ENCODE measurements around the gene SCLT1. TPM values are rescaled to one million over a fixed set of nuclear protein-coding genes. Genes with fewer than 3 reads are reported as not detected.

Gene SCLT1
- total RNA-seq, 1 experiment from 2014 or later, result 11.3 TPM

- H4K8ac ChIP-seq (replicated peaks; ENCODE audit: insufficient read length, low read depth, low read length), result no peak overlapping the region
- no peak overlapping the region for H2BK5ac ChIP-seq (ENCODE audit: insufficient read length, low read length)
- peaks cover 5 to 14% of the 10 kb centered on the region in 2 experiments; a peak in 3 of 4 replicates for H3K4me1 Mint-ChIP-seq
- no peak overlapping the region for H3K4me2 ChIP-seq (ENCODE audit: insufficient read depth, insufficient read length, low read length)
- H3K23me2 ChIP-seq (ENCODE audit: insufficient read length, low read depth, low read length, poor library complexity, severe bottlenecking), result no peaks in the 10 kb centered on the region
- H3K27me3 ChIP-seq (ENCODE audit: insufficient read depth, low read length), result no peaks in the 10 kb centered on the region
- H4K20me1 ChIP-seq (ENCODE audit: control insufficient read depth, insufficient read depth, insufficient read length), result no peaks in the 10 kb centered on the region
- no peak overlapping the region for H2BK20ac ChIP-seq (ENCODE audit: low read depth, low read length, poor library complexity, severe bottlenecking)
- H3K27me3 Mint-ChIP-seq (ENCODE audit: low read depth), result no peaks in the 10 kb centered on the region
- H2AK5ac ChIP-seq (ENCODE audit: insufficient read length, low read length), result no peak overlapping the region
- no peaks in the 10 kb centered on the region; the same call in 1 of the 2 replicates for H3K79me2 ChIP-seq (ENCODE audit: insufficient read depth, low read length)
- H4K91ac ChIP-seq (ENCODE audit: insufficient read length, low read depth, low read length), result no peak overlapping the region
- H3K23ac ChIP-seq (ENCODE audit: insufficient read length, low read depth, low read length), result no peak overlapping the region
- H2AFZ ChIP-seq (ENCODE audit: low read length), result no peak overlapping the region
- DNase-seq, result no peak
- H3T11ph ChIP-seq (ENCODE audit: low read length), result no peak overlapping the region
- H3K79me1 ChIP-seq (ENCODE audit: insufficient read depth, low read depth, low read length, poor library complexity, severe bottlenecking), result no peaks in the 10 kb centered on the region
- no peak overlapping the region for H2BK15ac ChIP-seq (ENCODE audit: low read depth, low read length)
- H3K27ac Mint-ChIP-seq, result no peak overlapping the region
- no peaks in the 10 kb centered on the region for H3K9me3 ChIP-seq (ENCODE audit: control insufficient read depth, low read depth, low read length)
- H3K9ac ChIP-seq (ENCODE audit: extremely low read depth, insufficient read length, low read length), result no peak overlapping the region
- H3K18ac ChIP-seq (ENCODE audit: insufficient read length, low read depth, low read length), result no peak overlapping the region
- no peak overlapping the region for H2BK120ac ChIP-seq (ENCODE audit: low read depth, low read length, poor library complexity, severe bottlenecking)
- no peak overlapping the region for H3K27ac ChIP-seq (ENCODE audit: insufficient read length, low read depth, low read length)
- peaks cover 21 to 25% (median 23%) of the 10 kb centered on the region in 3 experiments for H3K36me3 Mint-ChIP-seq (ENCODE audit: insufficient read depth in 1 of 3, low read depth in 3 of 3)
- no peaks in the 10 kb centered on the region for H3K4me1 ChIP-seq (ENCODE audit: insufficient read depth, low read length)
- H3K14ac ChIP-seq (ENCODE audit: insufficient read depth, low read length), result no peak overlapping the region
- TF ChIP-seq, protein P1, sequence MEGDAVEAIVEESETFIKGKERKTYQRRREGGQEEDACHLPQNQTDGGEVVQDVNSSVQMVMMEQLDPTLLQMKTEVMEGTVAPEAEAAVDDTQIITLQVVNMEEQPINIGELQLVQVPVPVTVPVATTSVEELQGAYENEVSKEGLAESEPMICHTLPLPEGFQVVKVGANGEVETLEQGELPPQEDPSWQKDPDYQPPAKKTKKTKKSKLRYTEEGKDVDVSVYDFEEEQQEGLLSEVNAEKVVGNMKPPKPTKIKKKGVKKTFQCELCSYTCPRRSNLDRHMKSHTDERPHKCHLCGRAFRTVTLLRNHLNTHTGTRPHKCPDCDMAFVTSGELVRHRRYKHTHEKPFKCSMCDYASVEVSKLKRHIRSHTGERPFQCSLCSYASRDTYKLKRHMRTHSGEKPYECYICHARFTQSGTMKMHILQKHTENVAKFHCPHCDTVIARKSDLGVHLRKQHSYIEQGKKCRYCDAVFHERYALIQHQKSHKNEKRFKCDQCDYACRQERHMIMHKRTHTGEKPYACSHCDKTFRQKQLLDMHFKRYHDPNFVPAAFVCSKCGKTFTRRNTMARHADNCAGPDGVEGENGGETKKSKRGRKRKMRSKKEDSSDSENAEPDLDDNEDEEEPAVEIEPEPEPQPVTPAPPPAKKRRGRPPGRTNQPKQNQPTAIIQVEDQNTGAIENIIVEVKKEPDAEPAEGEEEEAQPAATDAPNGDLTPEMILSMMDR (conservative IDR thresholded peaks at IDR 0.05), result no peak
- no peak overlapping the region for H3K4me3 Mint-ChIP-seq
- no peak overlapping the region for H3K4ac ChIP-seq (ENCODE audit: low read depth, low read length)
- WGBS (ENCODE audit: extremely low coverage, insufficient read length, low lambda C conversion rate), result no CpG with 5 or more reads among the region's 4 CpGs
- no peak overlapping the region for H3K56ac ChIP-seq (ENCODE audit: insufficient read length, low read depth, low read length)
- H3K9me3 Mint-ChIP-seq, result peaks cover 12 to 13% of the 10 kb centered on the region in 2 experiments
- no peak overlapping the region for H2BK12ac ChIP-seq (ENCODE audit: insufficient read length, low read depth, low read length)
- H4K5ac ChIP-seq (ENCODE audit: insufficient read length, low read depth, low read length), result no peak overlapping the region
Measured at GRCh38 chr4:129085472-129085871, 7.9 kb downstream of the SCLT1 start.
